K562 (cell line): Measurements from ENCODE around the gene UBE2J2.

ENCODE experiments used
- ELF4 ChIP-seq: fragments of 450-650 bp; formaldehyde crosslinking; IDR thresholded peaks from 2 replicates; pipeline ENCODE4 v1.4.0; 2022; ENCODE audit warnings: missing genetic modification characterization
- HNRNPLL ChIP-seq: fragments of 200-400 bp; formaldehyde crosslinking; IDR thresholded peaks from 2 replicates; pipeline ENCODE4 v1.6.1; 2017; ENCODE audit warnings: low read length, low read depth, mild to moderate bottlenecking; ENCODE audit not compliant: poor library complexity, severe bottlenecking
- TGIF2 ChIP-seq: sonication (generic); formaldehyde crosslinking; IDR thresholded peaks from 2 replicates; pipeline ENCODE4 v1.8.1; 2022; ENCODE audit warnings: mild to moderate bottlenecking, missing genetic modification reagents, moderate library complexity
- ZNF121 ChIP-seq: sonication (generic); formaldehyde crosslinking; conservative IDR thresholded peaks from 2 replicates; pipeline ENCODE4 v1.8.0; 2022; ENCODE audit warnings: missing genetic modification reagents
- TF ChIP-seq, protein P1 (sequence below), 3 experiments: fragments of 200-800 bp in 1 of 3; fragments of 250-450 bp in 1 of 3; fragments of 450-650 bp in 1 of 3; sonication (Bioruptor Pico) in 1 of 3; sonication (Bioruptor generic) in 1 of 3; formaldehyde crosslinking in 1 of 3; IDR thresholded peaks; 2 replicates each; pipeline versions ENCODE4 v1.6.1 to v1.8.0; 2016 to 2022; ENCODE audit warnings: mild to moderate bottlenecking in 2 of 3, missing genetic modification characterization in 2 of 3, missing compliant biosample characterization in 1 of 3, moderate library complexity in 1 of 3
- TF ChIP-seq, protein P2 (sequence below): fragments of 450-650 bp; IDR thresholded peaks from 2 replicates; pipeline ENCODE4 v1.6.1; 2016

DNA sequence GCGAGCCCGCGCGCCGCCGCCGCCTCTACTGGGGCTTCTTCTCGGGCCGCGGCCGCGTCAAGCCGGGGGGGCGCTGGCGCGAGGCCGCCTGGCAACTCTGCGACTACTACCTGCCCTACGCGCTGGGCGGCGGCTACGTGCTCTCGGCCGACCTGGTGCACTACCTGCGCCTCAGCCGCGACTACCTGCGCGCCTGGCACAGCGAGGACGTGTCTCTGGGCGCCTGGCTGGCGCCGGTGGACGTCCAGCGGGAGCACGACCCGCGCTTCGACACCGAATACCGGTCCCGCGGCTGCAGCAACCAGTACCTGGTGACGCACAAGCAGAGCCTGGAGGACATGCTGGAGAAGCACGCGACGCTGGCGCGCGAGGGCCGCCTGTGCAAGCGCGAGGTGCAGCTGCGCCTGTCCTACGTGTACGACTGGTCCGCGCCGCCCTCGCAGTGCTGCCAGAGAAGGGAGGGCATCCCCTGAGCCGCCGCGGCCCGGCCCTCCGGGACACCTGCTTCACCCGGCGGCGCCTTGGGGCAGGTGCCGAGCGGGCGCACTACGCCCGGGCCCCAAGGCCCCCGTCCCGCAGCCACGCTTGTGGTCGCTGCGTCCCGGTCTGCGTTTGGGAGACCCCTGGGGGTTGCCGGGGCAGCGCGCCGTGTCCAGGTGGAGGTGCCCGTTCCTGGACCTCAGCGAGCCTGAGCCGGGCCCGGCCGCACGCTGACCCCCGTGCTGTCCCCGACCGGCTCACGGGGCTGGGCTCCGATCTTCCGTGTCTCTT is 40.7 kb downstream of the UBE2J2 start:
- TF ChIP-seq ZNF121: no peak
- no peak for TF ChIP-seq TGIF2 (CRISPR knock-in tag)
- no peak for TF ChIP-seq ELF4
- TF ChIP-seq HNRNPLL: no peak
- TF ChIP-seq, protein P1, sequence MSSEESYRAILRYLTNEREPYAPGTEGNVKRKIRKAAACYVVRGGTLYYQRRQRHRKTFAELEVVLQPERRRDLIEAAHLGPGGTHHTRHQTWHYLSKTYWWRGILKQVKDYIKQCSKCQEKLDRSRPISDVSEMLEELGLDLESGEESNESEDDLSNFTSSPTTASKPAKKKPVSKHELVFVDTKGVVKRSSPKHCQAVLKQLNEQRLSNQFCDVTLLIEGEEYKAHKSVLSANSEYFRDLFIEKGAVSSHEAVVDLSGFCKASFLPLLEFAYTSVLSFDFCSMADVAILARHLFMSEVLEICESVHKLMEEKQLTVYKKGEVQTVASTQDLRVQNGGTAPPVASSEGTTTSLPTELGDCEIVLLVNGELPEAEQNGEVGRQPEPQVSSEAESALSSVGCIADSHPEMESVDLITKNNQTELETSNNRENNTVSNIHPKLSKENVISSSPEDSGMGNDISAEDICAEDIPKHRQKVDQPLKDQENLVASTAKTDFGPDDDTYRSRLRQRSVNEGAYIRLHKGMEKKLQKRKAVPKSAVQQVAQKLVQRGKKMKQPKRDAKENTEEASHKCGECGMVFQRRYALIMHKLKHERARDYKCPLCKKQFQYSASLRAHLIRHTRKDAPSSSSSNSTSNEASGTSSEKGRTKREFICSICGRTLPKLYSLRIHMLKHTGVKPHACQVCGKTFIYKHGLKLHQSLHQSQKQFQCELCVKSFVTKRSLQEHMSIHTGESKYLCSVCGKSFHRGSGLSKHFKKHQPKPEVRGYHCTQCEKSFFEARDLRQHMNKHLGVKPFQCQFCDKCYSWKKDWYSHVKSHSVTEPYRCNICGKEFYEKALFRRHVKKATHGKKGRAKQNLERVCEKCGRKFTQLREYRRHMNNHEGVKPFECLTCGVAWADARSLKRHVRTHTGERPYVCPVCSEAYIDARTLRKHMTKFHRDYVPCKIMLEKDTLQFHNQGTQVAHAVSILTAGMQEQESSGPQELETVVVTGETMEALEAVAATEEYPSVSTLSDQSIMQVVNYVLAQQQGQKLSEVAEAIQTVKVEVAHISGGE (CRISPR knock-in tag; IDR thresholded peaks at IDR 0.05): no peak
- TF ChIP-seq, protein P2, sequence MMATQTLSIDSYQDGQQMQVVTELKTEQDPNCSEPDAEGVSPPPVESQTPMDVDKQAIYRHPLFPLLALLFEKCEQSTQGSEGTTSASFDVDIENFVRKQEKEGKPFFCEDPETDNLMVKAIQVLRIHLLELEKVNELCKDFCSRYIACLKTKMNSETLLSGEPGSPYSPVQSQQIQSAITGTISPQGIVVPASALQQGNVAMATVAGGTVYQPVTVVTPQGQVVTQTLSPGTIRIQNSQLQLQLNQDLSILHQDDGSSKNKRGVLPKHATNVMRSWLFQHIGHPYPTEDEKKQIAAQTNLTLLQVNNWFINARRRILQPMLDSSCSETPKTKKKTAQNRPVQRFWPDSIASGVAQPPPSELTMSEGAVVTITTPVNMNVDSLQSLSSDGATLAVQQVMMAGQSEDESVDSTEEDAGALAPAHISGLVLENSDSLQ: no peak
